GM23338 (cell line): ENCODE data around the gene PCDHGA1.
"Not testable (repeated sequence)": the region's sequence is repeated elsewhere in the genome, so short reads cannot be mapped to it uniquely, and the experiment has no call there.

Experiments used
- CREB1 ChIP-seq: fragments of 250-450 bp; sonication (Bioruptor Pico); IDR thresholded peaks from 2 replicates; pipeline ENCODE4 v1.5.0; 2020; ENCODE audit warnings: low read depth, mild to moderate bottlenecking, moderate library complexity
- CTCF ChIP-seq, 2 experiments: fragments of 200-600 bp in 1 of 2; sonication (generic) in 1 of 2; conservative IDR thresholded peaks; 2 replicates each; pipeline versions ENCODE4 v1.5.1 to v1.6.1; 2016 to 2017; ENCODE audit warnings: antibody characterized with exemption in 2 of 2, low read depth in 2 of 2, mild to moderate bottlenecking in 2 of 2, moderate library complexity in 1 of 2
- ETS1 ChIP-seq: IDR thresholded peaks from 2 replicates; pipeline ENCODE4 v1.6.1; 2016; ENCODE audit warnings: antibody characterized with exemption
- EZH2 ChIP-seq: fragments of 200-600 bp; sonication (generic); IDR thresholded peaks from one replicate; pipeline ENCODE4 v1.8.0; 2017; ENCODE audit warnings: antibody characterized with exemption, mild to moderate bottlenecking, low read depth; ENCODE audit not compliant: unreplicated experiment
- EZH2phosphoT487 ChIP-seq: fragments of 200-600 bp; sonication (generic); IDR thresholded peaks from one replicate; pipeline ENCODE4 v1.8.1; 2018; ENCODE audit warnings: antibody characterized with exemption; ENCODE audit not compliant: unreplicated experiment
- NANOG ChIP-seq: IDR thresholded peaks from 2 replicates; pipeline ENCODE4 v1.6.1; 2016; ENCODE audit warnings: antibody characterized with exemption, borderline replicate concordance
- POLR2AphosphoS5 ChIP-seq: IDR thresholded peaks from 2 replicates; pipeline ENCODE4 v1.6.1; 2016; ENCODE audit warnings: antibody characterized with exemption, low read depth
- REST ChIP-seq: IDR thresholded peaks from one replicate; pipeline ENCODE4 v1.6.1; 2018; ENCODE audit warnings: antibody characterized with exemption; ENCODE audit not compliant: unreplicated experiment

GRCh38 chr5:141375444-141376155 lies 45.3 kb downstream of the PCDHGA1 start:
- peak; percentile 50 to 51 for TF ChIP-seq CTCF (conservative IDR thresholded peaks at IDR 0.05; ENCODE audit: low read depth in 2 of 2)
- not testable (repeated sequence) for TF ChIP-seq POLR2AphosphoS5; REST; EZH2phosphoT487; CREB1 (CRISPR knock-in tag); EZH2; ETS1; NANOG
